ENCODE measurements around the gene SST. TPM values are rescaled to one million over a fixed set of nuclear protein-coding genes. Genes with fewer than 3 reads are reported as not detected.

The SST gene
- total and polyA plus RNA-seq, 2 of the 13 experiments (the other 11 are each of a cell fraction or from before 2014, with no cell fraction given), result not detected

DNA sequence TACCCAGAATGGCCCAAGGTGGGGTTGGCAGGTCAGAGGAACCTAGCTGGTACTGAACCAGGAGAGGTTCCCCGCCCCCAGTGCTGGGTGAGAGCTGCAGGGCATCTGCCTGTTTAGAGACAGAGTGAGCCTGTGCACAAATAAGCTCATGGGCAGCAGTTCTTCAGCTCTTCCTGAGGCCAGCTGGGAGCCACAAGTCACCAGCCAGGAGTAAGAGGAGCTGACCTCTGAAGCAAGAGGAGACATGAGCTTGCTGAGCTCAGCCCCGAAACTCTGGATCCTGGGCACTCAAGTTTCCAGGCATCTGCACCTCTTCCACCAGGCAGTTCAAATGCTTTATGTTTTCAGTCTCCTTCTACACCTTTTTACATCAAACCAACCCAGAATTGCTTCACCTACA, 30.1 kb upstream of the SST start:
- CTCF ChIA-PET (ENCODE audit: low intra/inter-chr PET ratio, low total read pairs), result no interaction called here
- FAIRE-seq (no peak), ATAC-seq (no peak), DNase-seq (ENCODE audit: low spot score) (no peak)
- H3K9me3 ChIP-seq (ENCODE audit: low read length), result no peaks in the 10 kb centered on the region
- no peaks in the 10 kb centered on the region for H3K4me1 ChIP-seq (ENCODE audit: insufficient read depth, low read length)
- no peak overlapping the region for H3K9ac ChIP-seq (ENCODE audit: insufficient read depth, low read depth, low read length)
- no peak overlapping the region for H2AFZ ChIP-seq (ENCODE audit: low read length)
- H3K27ac ChIP-seq (ENCODE audit: extremely low read length, insufficient read depth, low read length), result no peak overlapping the region
- in situ Hi-C loops (cut with HindIII; ENCODE audit: extremely low pct_ligation_motif_present, low pct_unique_long_range_greater_than_20kb) (no loop called here), intact Hi-C loops (cut with micrococcal nuclease; ENCODE audit: unreplicated experiment) (no loop called here)
- no peak overlapping the region for H3K4me3 ChIP-seq (replicated peaks in 1 of 3; ENCODE audit: insufficient read depth in 1 of 3, low read depth in 2 of 3, low read length in 3 of 3)
- no peaks in the 10 kb centered on the region for H4K20me1 ChIP-seq (ENCODE audit: insufficient read depth, low read length)
- POLR2A ChIA-PET, result no interaction called here
- no peaks in the 10 kb centered on the region for H3K79me2 ChIP-seq (ENCODE audit: insufficient read depth, low read length)
- H3K4me2 ChIP-seq (ENCODE audit: low read depth, low read length), result no peak overlapping the region
- peaks cover 0 to 10% of the 10 kb centered on the region in 2 experiments; a peak in 1 of 5 replicates for H3K27me3 ChIP-seq (ENCODE audit: control insufficient read depth in 1 of 2, insufficient read depth in 2 of 2, low read length in 2 of 2)
- no peaks in the 10 kb centered on the region for H3K36me3 ChIP-seq (replicated peaks in 1 of 2; ENCODE audit: control insufficient read depth in 1 of 2, insufficient read depth in 2 of 2, low read length in 2 of 2)
- BruUV-seq (replicated peaks), result no TSS peak
- WGBS (ENCODE audit: low lambda C conversion rate), result 44% methylated on average over 1 of the region's 2 CpGs
- no peak for TF ChIP-seq ETV6 (CRISPR knock-in tag; conservative IDR thresholded peaks at IDR 0.05)
- TF ChIP-seq PLRG1 (conservative IDR thresholded peaks at IDR 0.05), result no peak
- TF ChIP-seq, protein P1, sequence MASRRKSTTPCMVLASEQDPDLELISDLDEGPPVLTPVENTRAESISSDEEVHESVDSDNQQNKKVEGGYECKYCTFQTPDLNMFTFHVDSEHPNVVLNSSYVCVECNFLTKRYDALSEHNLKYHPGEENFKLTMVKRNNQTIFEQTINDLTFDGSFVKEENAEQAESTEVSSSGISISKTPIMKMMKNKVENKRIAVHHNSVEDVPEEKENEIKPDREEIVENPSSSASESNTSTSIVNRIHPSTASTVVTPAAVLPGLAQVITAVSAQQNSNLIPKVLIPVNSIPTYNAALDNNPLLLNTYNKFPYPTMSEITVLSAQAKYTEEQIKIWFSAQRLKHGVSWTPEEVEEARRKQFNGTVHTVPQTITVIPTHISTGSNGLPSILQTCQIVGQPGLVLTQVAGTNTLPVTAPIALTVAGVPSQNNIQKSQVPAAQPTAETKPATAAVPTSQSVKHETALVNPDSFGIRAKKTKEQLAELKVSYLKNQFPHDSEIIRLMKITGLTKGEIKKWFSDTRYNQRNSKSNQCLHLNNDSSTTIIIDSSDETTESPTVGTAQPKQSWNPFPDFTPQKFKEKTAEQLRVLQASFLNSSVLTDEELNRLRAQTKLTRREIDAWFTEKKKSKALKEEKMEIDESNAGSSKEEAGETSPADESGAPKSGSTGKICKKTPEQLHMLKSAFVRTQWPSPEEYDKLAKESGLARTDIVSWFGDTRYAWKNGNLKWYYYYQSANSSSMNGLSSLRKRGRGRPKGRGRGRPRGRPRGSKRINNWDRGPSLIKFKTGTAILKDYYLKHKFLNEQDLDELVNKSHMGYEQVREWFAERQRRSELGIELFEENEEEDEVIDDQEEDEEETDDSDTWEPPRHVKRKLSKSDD (CRISPR knock-in tag; IDR thresholded peaks at IDR 0.05; ENCODE audit: low read depth), result no peak
- no peak for TF ChIP-seq GLI4 (CRISPR knock-in tag; IDR thresholded peaks at IDR 0.05; ENCODE audit: borderline replicate concordance)
- TF ChIP-seq, protein P2, sequence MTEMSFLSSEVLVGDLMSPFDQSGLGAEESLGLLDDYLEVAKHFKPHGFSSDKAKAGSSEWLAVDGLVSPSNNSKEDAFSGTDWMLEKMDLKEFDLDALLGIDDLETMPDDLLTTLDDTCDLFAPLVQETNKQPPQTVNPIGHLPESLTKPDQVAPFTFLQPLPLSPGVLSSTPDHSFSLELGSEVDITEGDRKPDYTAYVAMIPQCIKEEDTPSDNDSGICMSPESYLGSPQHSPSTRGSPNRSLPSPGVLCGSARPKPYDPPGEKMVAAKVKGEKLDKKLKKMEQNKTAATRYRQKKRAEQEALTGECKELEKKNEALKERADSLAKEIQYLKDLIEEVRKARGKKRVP (CRISPR knock-in tag; IDR thresholded peaks at IDR 0.05), result no peak
- no peak for TF ChIP-seq ZFX (CRISPR knock-in tag; IDR thresholded peaks at IDR 0.05; ENCODE audit: low read depth)
- TF ChIP-seq, protein P3, sequence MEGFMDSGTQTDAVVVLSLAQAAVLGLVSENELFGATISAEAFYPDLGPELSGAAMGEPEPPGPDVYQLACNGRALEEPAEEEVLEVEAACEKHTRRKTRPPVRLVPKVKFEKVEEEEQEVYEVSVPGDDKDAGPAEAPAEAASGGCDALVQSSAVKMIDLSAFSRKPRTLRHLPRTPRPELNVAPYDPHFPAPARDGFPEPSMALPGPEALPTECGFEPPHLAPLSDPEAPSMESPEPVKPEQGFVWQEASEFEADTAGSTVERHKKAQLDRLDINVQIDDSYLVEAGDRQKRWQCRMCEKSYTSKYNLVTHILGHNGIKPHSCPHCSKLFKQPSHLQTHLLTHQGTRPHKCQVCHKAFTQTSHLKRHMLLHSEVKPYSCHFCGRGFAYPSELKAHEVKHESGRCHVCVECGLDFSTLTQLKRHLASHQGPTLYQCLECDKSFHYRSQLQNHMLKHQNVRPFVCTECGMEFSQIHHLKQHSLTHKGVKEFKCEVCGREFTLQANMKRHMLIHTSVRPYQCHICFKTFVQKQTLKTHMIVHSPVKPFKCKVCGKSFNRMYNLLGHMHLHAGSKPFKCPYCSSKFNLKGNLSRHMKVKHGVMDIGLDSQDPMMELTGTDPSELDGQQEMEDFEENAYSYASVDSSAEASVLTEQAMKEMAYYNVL (CRISPR knock-in tag; IDR thresholded peaks at IDR 0.05; ENCODE audit: borderline replicate concordance), result no peak
- TF ChIP-seq ZNF780A (CRISPR knock-in tag; IDR thresholded peaks at IDR 0.05), result no peak
- TF ChIP-seq ZMAT3 (CRISPR knock-in tag; conservative IDR thresholded peaks at IDR 0.05), result no peak
- no peak for TF ChIP-seq ZNF546 (CRISPR knock-in tag; conservative IDR thresholded peaks at IDR 0.05)
- no peak for TF ChIP-seq MXD4 (CRISPR knock-in tag; IDR thresholded peaks at IDR 0.05)
- TF ChIP-seq KMT2A (CRISPR knock-in tag; IDR thresholded peaks at IDR 0.05), result no peak
- TF ChIP-seq KLF16 (CRISPR knock-in tag; IDR thresholded peaks at IDR 0.05), result no peak
- TF ChIP-seq, protein P4, sequence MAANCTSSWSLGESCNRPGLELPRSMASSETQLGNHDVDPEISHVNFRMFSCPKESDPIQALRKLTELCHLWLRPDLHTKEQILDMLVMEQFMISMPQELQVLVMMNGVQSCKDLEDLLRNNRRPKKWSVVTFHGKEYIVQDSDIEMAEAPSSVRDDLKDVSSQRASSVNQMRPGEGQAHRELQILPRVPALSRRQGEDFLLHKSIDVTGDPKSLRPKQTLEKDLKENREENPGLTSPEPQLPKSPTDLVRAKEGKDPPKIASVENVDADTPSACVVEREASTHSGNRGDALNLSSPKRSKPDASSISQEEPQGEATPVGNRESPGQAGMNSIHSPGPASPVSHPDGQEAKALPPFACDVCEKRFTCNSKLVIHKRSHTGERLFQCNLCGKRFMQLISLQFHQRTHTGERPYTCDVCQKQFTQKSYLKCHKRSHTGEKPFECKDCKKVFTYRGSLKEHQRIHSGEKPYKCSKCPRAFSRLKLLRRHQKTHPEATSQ (CRISPR knock-in tag; IDR thresholded peaks at IDR 0.05; ENCODE audit: borderline replicate concordance), result no peak

Data from HepG2 (cell line).